ENCODE measurements around the gene RNASET2. TPM values are rescaled to one million over a fixed set of nuclear protein-coding genes. Genes with fewer than 3 reads are reported as not detected.
"Not testable (repeated sequence)": the region's sequence is repeated elsewhere in the genome, so short reads cannot be mapped to it uniquely, and the experiment has no call there.

RNASET2 gene
- total RNA-seq, 1 donor from 2014 or later: 13.4 TPM

DNA sequence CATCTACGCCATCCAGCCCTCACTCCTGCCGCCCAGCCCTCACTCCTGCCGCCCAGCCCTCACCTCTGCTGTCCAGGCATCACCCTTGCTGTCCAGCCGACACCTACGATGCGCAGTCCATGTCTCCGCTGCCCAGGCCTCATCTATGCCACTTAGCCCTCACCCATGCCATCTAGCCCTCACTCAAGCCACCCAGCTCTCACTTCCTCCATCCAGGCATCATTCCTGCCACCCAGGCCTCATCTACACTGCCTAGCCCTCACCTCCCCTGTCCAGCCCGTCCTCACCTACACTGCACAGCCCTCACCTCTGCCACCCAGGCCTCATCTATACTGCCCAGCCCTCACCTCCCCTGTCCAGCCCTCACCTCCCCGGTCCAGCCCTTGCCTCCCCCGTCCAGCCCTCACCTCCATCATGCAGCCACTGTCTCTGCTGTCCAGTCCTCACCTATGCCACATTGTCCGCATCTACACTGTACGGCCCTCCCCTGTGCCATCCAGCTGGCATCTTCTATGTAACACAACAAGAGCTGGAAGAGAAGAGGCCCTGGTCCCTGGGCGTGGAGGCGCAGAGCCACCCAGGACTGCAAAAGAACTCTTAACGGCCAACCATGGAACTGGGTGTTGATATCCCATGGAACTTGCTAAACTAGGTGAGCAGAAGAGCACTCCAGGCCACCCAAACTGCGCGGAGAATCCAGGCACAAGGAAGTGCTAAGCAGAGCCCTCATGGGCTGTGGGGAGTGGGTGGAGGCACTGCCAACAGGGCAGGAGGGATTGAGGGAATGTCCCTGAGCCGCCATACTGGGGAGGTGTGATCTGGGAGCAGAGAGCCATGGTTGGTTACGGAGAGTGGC is 31.0 kb downstream of the RNASET2 start:
- DNase-seq: no peak
- no peak overlapping the region for H3K4me3 ChIP-seq
- H3K36me3 ChIP-seq: peaks cover 15% of the 10 kb centered on the region
- intact Hi-C loops (cut with micrococcal nuclease): no loop called here
- peaks cover 30% of the 10 kb centered on the region for H3K4me1 ChIP-seq
- no peak overlapping the region for H3K27ac ChIP-seq (replicated peaks)
- no peaks in the 10 kb centered on the region for H3K9me3 ChIP-seq (replicated peaks)
- H3K27me3 ChIP-seq (ENCODE audit: low read depth): no peaks in the 10 kb centered on the region
- TF ChIP-seq, protein P1, sequence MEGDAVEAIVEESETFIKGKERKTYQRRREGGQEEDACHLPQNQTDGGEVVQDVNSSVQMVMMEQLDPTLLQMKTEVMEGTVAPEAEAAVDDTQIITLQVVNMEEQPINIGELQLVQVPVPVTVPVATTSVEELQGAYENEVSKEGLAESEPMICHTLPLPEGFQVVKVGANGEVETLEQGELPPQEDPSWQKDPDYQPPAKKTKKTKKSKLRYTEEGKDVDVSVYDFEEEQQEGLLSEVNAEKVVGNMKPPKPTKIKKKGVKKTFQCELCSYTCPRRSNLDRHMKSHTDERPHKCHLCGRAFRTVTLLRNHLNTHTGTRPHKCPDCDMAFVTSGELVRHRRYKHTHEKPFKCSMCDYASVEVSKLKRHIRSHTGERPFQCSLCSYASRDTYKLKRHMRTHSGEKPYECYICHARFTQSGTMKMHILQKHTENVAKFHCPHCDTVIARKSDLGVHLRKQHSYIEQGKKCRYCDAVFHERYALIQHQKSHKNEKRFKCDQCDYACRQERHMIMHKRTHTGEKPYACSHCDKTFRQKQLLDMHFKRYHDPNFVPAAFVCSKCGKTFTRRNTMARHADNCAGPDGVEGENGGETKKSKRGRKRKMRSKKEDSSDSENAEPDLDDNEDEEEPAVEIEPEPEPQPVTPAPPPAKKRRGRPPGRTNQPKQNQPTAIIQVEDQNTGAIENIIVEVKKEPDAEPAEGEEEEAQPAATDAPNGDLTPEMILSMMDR (IDR thresholded peaks at IDR 0.05; ENCODE audit: borderline replicate concordance): no peak

DNA sequence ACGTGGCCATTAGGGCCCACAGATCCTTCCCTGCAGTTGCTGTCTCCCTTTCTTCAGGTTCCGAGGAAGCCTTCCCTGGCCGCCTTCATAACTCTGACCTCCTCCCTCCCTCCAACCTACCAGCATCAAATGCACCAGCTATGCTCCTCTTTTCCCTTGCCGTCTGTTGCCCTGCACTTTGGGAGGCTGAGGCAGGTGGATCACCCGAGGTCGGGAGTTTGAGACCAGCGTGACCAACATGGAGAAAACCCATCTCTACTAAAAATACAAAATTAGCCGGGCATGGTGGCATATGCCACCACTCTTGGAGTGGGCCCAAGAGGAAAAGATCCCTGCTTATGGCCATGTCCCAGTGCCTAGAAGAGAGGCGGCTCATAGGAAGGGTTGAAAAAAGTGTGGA is 31.8 kb downstream of the RNASET2 start:
- intact Hi-C loops (cut with micrococcal nuclease): no loop called here
- TF ChIP-seq, protein P1 (IDR thresholded peaks at IDR 0.05; ENCODE audit: borderline replicate concordance): no peak
- DNase-seq: no peak
- Histone ChIP-seq H3K27me3 (ENCODE audit: low read depth) (no peaks in the 10 kb centered on the region), H3K36me3 (peaks cover 14% of the 10 kb centered on the region), H3K27ac (replicated peaks) (no peak overlapping the region), H3K9me3 (replicated peaks) (no peaks in the 10 kb centered on the region), H3K4me3 (no peak overlapping the region), H3K4me1 (peaks cover 22% of the 10 kb centered on the region)

DNA sequence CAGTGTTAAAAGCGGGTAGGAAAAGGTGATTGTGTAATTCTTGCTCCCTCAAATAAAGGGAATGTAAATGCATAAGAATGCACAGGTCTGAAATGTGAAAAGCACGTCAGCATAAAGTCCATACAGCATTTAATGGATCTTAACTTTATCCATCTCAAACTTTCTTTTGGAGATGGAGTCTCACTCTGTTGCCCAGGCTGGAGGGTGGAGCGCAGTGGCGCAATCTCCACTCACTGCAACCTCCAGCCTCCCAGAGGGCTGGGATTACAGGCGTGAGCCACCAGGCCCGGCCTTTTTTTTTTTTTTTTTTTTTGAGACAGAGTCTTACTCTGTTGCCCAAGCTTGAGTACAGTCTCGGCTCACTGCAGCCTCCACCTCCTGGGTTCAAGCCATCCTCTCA is 33.4 kb downstream of the RNASET2 start:
- Histone ChIP-seq H3K27ac (replicated peaks) (no peak overlapping the region), H3K4me3 (no peak overlapping the region), H3K9me3 (replicated peaks) (no peaks in the 10 kb centered on the region), H3K36me3 (no peaks in the 10 kb centered on the region), H3K27me3 (ENCODE audit: low read depth) (no peaks in the 10 kb centered on the region), H3K4me1 (peaks cover 9% of the 10 kb centered on the region)
- DNase-seq: no peak
- TF ChIP-seq, protein P1 (IDR thresholded peaks at IDR 0.05; ENCODE audit: borderline replicate concordance): no peak
- intact Hi-C loops (cut with micrococcal nuclease): no loop called here

DNA sequence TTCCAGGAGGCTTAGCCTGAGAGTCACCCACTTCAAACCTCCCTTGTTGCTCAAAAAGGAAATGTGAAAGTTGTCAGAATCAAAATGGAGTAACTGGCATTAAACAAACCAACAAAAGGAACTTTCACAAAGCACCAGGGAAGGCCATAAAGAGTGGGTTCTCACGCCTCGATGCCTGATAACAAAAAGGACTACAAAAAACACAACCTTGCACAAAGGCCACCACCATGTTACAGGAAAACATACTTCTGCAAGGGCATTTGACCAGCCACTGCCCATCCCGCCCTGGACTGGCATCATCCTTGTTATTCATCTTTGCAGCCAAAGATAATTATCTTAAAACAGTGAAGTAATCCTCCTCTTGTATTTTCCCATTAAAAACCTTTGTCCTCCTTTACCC is 34.8 kb downstream of the RNASET2 start:
- intact Hi-C loops (cut with micrococcal nuclease): no loop called here
- TF ChIP-seq, protein P1 (IDR thresholded peaks at IDR 0.05; ENCODE audit: borderline replicate concordance): no peak
- Histone ChIP-seq H3K4me3 (no peak overlapping the region), H3K4me1 (peaks cover 2% of the 10 kb centered on the region), H3K9me3 (replicated peaks) (peaks cover 10% of the 10 kb centered on the region), H3K27me3 (ENCODE audit: low read depth) (no peaks in the 10 kb centered on the region), H3K27ac (replicated peaks) (no peak overlapping the region), H3K36me3 (no peaks in the 10 kb centered on the region)
- DNase-seq: no peak

DNA sequence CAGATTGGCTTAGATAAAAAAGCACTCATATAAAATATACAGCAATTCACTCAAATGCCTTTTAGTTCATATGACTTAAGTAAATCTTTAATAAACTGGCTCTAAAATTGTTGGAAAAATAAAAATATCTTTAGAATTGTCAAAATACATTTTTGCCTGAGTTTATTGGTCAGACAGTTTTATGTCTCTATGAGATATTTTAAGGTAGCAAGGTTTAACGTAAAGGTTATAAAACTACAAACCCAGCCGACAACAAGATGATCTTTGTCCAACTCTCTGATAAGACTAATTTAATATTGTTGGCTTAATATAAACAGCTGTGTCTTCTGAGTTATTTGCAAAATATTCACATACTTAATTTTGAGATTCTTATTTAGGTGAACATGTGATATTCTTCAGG is 39.5 kb downstream of the RNASET2 start:
- Histone ChIP-seq H3K27ac (replicated peaks) (no peak overlapping the region), H3K4me3 (no peak overlapping the region), H3K36me3 (no peaks in the 10 kb centered on the region), H3K9me3 (replicated peaks) (peaks cover 10% of the 10 kb centered on the region), H3K4me1 (peaks cover 12% of the 10 kb centered on the region), H3K27me3 (ENCODE audit: low read depth) (no peaks in the 10 kb centered on the region)
- TF ChIP-seq, protein P1 (IDR thresholded peaks at IDR 0.05; ENCODE audit: borderline replicate concordance): no peak
- DNase-seq: no peak
- intact Hi-C loops (cut with micrococcal nuclease): no loop called here

DNA sequence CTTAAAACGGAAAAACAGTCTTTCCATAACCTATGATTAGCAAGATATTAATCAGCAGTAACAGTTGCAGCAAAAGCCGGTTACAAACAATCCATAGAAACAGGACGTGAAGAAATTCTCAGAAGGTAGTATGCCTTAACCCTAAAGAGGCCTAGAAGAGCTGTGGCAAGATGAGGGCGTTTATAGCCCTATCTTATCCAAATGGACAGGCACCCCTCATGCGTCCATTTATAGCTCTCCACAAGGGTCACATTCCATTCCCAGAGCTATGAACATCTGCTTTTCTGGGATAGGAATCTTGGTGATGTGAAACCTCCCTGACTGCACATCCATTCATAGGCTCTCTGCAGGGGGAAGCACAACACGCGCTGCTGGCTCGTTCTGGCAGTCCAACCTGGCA is 40.9 kb downstream of the RNASET2 start:
- intact Hi-C loops (cut with micrococcal nuclease); H3K4me3 ChIP-seq; H3K9me3 ChIP-seq (replicated peaks); H3K36me3 ChIP-seq; DNase-seq; H3K27ac ChIP-seq (replicated peaks); H3K27me3 ChIP-seq (ENCODE audit: low read depth): not testable (repeated sequence)
- peaks cover 12% of the 10 kb centered on the region for H3K4me1 ChIP-seq

DNA sequence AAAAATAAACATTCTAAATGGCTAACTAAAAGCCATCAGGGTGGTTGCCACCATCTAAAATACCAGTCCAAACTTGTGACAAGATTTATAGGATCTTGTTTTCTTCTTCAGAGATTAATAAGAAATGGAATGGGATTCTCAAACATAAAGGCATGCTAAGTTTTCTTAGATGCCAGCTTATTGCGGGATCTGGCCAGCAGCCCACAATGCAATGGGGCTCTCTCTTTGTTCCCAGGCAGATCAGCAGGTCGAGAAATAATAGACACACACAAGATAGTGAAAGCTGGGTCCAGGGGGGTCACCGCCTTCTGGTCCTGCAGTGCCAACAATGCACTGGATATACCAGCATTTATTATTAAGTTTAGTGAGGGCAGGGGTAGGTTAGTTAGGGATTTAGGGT is 41.4 kb downstream of the RNASET2 start:
- intact Hi-C loops (cut with micrococcal nuclease); H3K4me3 ChIP-seq; DNase-seq; H3K9me3 ChIP-seq (replicated peaks); H3K27me3 ChIP-seq (ENCODE audit: low read depth); H3K27ac ChIP-seq (replicated peaks); H3K36me3 ChIP-seq: not testable (repeated sequence)
- H3K4me1 ChIP-seq: peaks cover 12% of the 10 kb centered on the region
